Stimulated activated CD8-positive, alpha-beta memory T cell treated with anti-CD3 and anti-CD28 coated beads, Interleukin-4, amount 100 ng/mL, for 4 hours (primary cell): ENCODE measurements around the gene SH3BGR.
"Not testable (repeated sequence)": the region's sequence is repeated elsewhere in the genome, so short reads cannot be mapped to it uniquely, and the experiment has no call there.

Experiments
- DNase-seq, 2 donors: peaks; one replicate each; pipeline ENCODE4 v3.0.0-alpha.2; 2020; ENCODE audit warnings: low read depth in 2 of 2, low spot score in 1 of 2

SH3BGR gene

DNA sequence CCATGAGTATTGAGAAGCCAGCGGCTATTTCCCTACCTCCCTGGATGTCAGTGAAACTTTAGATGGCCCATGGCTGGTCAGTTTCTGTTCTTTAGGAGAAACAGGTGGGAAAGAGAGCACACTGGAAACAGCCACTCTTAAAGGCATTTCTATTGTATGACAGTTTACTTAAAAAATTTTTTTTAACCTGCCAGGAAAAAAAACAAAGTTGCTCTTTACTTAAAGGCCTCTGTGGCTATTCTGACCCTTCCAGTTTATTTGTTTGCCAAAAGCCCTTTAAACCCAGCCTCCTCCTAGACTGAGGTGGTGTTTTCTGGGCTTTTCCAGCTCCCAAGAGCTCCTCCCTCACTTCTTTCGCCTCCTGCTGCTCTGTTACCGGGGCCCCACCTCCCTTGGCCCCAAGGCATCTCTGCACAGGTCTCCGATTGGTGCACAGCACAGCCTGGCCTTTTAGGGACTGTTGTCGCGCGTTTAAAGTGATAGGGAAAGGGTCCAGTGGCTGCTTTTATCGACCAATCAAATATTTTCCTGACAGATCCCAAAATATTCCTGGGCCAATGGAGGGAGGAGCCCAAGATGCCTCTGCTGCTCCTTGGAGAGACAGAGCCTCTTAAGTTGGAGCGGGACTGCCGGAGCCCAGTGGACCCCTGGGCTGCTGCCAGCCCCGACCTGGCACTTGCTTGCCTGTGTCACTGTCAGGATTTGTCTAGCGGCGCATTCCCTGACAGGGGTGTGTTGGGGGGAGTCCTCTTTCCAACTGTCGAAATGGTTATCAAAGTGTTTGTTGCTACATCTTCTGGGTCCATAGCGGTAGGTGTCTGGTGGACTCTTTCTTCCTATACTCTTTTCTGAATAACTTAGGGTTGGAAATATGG lies at the start of gene SH3BGR:
TSS of gene SH3BGR (plus strand) at position 639 of the 875 bp plus-strand sequence. CDS start at position 766, 127 bp downstream.
- DNase-seq = no peak

DNA sequence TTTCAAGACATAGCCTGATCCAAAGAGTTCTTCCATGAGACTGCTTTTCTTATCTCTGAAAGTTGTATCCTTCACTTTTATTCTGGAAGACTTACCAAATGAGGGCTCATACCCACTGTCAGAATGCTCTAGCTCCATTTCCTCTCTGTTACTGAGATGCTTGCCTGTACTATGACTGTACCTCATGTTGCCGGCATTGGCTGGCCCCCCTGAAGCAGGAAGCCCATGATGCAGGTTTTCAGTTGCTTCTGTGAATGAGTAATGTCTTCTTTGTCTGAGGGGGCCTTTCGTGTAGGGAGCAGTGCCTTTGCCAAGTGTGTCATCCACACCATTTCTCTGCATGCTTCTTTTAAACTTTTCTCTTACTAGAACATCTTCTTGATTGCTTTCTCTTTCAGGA lies 45.7 kb upstream of the SH3BGR start:
- no peak for DNase-seq

DNA sequence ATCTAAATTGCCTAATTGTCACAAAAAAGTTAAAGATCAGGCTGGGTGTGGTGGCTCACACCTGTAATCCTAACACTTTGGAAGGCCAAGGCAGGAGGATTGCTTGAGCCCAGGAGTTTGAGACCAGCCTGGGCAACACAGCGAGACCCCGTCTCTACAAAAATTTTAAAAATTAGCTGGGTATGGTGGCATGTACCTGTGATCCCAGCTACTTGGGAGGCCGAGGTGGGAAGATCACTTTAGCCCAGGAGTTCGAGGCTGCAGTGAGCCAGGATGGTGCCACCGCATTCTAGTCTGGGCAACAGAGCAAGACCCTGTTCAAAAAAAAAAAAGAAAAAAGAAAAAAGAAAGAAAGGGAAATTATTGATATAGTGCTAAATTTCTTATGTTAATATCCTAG lies 32.6 kb upstream of the SH3BGR start:
- DNase-seq = not testable (repeated sequence)

DNA sequence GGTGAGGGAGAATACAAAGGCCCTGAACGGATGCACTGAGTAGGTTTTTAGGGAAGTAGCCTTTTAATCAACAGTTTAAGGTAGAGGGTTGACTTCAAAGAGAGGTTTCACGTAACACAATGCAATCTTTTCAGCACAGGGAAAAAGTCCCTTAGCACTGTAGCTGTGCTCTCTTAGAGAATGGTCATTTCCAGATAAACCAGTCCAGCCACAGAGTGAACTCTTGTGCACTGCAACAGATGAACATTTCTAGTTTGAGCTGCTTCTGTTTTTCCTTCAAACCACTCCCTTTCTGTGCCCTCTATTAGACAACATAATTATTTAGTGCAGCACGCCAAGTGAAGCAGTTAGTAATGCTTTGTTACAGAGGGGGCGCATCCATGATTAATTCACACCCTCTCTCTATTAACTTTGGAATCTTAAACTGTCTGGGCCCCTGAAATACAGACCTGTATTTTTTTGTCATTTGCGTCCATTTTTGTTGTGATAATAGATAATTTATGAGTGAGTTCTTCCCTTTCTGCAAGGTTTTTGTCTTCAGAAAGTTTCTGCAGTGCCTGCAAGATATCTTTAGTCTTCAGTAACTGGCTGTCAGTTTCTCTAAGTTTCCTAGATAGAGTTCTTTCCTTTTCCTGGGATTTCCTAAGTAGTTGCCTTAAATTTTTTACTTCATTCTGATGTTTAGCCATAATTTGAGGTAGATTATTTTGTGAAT lies 29.1 kb upstream of the SH3BGR start:
- no peak for DNase-seq

DNA sequence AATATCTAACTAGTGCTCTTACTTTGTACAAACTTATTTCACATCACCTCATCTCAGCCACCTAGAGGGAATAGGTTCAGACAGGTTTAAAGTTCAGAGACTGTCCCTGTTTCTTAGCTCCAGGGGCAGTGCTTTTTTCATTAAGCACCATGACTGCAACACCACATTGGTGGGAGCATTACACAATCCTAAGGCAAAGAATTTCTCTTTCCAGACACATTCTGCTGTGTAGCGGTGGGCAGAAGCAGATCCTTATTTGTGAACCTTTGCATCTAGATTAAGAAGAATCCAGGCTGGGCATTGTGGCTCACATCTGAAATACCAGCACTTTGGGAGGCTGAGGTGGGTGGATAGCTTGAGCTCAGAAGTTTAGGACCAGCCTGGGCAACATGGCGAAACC lies 22.3 kb upstream of the SH3BGR start:
- DNase-seq = no peak

DNA sequence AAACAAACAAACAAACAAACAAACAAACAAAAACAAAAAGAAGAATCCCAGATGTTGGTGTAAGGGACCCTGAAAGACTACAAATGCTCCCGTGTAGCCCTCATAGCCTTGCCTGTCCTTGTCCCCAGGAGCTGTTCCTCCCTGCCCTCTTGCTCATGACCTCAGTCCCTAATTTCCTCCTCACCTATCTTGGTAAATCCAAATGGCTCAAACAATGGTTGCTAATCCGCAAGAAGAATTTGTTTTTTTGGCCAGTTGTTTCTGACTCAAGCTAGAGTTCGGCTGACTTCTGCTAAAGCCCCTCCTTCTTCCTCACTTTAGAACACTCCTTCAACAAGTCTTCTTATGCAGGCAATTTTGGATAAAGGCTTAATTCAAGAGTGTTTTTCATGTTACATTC lies 21.8 kb upstream of the SH3BGR start:
- no peak for DNase-seq

DNA sequence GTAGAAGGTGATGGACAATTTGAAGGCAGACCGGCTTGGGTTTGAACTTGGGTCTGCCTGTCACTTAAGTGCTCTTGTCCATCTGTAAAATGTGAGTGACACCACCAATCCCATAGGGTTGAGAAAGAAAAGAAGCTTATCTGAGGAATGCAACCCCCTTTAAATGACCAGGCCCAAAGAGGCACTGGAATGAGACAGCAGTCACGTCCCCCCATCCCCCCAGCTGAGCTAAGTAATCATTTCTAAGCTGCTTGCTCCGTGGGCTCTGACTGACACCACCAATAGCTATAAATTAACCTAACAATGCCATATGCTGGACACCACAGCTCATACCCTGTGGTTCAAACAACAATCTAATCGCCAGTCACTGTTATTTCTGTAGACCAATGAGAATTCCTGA lies 21.3 kb upstream of the SH3BGR start:
- no peak for DNase-seq

DNA sequence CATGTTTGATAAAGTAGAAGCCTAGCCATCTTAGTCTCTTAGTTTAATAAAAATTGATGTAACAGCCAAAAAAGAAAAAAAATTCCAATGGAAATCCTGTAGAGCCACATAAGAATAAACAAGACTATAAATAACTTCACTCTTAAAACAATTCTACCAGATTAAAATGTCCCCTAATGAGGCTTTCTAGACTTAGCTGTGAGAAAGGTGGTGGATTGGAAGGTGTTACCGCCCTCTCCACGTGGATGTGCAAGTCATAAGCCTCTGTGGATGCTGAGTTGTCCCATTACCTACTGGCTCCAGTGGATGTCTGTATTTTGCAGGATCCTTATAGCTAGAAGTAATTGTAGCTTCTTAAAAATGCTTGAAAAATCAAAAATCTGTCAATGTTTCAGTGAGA lies 20.8 kb upstream of the SH3BGR start:
- DNase-seq = no peak

DNA sequence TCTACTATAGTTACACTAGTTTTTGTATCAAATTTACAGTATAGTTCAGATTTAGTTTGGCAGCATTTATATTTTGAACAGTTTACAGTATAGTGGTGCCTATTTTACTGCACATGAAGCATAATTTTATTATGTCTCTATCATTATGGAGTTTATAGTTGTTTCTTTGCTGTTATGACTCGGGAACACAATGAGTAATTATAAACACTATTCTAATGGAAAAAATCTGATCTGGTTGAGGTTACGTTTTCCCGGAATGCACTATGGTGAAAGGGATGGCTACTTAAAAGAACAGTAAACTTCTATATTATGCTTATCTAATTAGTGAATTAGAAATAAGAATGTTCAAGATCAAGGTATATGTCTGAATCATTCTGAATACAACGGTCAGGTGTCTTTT lies 16.8 kb upstream of the SH3BGR start:
- DNase-seq = no peak

DNA sequence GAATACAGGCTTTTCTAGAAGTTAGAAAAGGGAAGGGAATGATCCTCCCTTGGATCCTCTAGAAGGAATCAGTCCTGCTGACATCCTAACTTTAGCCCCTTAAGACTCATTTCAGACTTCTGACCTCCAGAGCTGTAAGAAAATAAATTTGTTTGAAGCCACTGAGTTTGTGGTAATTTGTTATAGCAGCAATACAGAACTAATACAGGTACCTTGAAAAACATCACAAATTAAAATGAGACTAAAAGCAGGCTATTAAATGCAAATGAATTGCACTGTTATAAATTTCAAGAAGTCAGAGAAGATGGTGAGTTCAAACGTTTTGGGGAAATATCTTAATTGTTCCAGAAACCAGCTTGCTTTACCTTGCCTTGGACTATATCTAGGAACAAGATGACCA lies 12.5 kb upstream of the SH3BGR start:
- no peak for DNase-seq

DNA sequence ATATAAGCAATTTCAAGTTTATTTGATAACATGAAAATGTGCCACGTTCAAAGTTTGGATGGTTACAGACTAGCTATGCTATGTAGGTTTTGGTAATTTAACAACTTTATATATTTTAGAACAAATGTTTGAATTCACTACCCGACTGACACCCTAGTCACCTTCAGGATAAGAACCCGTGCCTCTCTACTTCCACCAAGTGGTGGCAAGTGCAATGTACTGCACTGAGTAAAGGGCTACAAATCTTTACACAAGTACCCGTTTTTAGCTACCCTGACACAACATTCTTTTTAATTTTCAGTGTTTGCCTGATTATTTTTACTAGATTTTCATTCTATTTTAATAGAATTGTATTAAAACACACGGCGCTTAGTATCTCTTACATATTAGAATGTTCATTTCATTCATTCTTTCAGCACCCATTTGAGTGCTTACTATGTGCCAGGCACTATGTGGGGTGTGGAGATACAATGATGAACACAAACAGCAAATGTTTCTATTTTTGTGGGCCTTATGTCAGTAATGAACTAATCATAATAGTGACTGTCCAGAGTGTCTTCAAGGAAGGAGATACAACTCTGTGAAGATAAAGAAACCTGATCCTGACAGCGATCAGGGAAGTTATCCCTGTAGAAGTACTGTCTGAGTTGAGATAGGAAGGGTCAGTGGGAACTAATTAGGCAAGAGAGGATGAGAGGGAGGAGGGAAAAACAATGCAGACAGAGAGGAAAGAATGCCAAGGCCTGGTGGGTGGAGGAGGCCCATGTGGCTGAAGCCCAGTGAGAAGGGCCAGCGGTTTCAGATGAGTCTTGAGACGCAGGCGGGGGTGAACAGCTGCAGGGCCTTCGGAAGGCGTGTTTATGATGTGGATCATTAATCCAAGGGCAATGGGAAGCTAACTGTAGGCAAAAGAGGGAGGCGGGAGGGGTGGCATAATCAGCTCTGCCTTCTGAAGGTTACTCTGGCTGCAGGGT lies 10.0 kb upstream of the SH3BGR start:
- DNase-seq = no peak

DNA sequence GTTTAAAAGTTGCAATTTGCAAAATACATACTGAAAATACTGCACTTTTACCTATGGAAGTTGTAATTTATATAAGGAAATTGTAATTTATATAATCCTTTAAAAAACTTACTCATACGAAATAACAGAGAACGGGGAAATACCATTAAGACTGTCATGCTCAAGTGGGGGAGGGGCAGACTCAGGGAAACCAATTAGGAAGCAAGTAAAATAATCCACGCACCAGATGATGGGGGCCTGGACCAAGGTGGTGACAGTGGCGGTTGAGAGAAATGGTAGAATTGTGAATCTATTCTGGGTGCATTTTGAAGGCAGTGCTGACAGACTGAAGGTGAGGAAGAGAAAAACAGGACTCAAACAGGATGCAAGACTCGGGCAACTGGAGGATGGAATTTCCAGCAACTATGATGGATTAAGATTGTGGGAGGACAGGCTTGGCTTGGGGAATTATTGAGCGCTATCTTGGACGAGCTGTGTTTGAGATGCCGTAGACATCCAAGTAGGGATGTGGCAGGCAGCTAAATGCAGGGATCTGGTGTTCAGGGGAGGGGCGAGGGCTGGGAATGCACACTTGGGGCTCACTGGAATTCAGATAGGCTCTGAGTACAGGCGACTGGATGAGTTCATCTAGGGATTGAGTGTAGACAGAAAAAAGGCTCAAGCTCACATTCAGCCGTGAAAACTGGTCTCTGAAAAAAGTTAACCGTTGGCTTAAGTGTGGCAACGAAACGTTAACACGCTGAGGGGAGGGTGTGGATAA lies 7.2 kb upstream of the SH3BGR start:
- no peak for DNase-seq

DNA sequence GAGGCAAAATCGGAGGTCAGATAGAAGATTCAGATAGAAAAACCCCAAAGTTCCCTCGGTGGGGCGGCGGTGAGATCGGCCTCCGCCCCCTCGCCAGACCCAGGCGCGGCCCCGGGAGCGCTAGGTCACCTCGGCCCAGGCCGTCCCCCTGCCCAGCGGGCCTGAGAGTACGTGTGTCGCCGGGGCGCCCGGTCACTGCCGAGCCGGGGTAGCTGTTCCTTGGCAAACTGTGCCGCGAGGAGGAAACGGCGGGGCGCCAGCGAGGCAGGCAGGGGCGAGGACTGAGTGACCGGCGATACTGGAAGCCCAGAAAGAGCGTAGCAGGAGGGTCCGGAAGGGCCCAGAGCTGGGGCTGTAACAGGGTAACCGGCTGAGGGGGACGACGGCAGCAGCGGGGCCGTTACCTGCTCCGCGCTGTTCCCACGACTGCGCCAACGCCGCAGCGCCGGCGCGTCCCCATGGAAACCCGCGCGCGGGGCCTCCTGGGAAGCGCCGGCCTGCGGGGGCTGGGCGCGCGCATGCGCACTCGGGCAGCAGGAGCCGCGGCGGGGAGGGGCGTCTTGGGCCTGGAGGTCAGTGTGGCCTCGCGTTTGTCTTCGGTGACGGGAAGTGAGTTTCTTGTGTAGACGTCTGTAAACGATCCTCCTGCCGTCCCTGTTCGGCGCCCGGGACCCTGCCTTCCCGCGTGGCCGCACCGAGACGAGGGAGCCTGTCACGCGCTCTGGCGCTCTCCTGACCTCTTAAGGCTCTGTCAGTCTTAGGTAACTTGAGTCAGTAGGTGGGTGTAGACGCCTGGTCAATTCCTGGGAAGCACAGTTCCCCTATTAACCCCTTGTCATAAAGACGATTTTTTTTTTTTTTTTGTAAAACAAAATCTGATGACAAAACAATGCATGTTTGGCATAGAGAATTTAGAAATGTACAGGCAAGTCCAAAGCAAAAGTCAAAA lies 6.2 kb upstream of the SH3BGR start, which contains the start of gene LCA5L:
TSS of gene LCA5L (minus strand) at position 458 of the 949 bp plus-strand sequence. CDS start 17,285 bp downstream, outside the sequence.
- peak; percentile 77 to 84 for DNase-seq

DNA sequence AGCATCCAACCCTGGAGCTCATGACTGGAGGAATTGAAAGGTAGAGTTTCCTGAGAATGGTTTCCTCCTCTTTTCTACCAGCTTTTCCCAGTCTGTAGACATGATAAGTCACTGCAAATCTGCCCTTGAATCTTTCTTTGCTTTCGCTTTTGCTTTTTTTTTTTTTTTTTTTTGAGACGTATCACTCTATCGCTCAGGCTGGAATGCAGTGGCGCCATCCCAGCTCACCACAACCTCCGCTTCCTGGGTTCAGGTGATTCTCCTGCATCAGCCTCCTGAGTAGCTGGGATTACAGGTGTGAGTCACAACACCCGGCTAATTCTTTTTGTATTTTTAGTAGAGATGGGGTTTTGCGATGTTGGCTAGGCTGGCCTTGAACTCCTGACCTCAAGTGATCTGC lies 4.5 kb upstream of the SH3BGR start:
- no peak for DNase-seq

DNA sequence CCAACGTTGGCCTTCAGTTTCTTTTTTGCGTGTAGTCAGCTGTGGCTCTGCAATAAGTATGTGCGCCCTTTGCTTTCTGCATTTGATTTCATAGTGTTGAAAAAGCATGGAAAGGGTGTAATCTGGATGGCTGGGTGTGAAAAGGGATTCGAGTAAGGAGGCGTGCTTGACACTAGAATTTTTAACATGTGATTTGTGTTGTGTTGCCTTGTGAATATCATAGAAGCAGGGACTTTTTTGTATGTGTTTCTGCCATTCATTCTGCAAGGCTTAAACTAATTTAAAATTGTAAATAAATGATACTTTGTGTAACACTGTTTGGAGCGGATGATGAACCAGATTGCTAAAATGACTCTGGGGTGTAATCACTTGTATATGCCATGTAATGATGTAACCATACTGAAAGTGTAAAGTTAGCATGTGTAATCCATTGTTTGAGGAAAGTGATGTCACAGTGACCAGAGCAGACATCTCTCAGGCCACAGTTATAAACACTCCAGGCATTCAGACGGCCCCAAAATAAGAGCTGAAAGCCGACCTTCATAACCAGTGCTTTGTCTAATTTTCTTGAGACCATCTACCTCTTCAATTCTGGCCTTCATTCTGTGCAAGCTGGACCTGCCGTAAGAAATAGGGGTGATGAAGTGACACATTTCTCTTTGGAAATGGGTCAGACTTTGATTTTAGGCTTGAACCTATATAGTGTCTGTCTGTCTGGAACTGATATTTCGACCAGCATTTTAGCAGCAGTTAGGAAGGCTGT lies 618 bp downstream of the SH3BGR start:
- DNase-seq = no peak

DNA sequence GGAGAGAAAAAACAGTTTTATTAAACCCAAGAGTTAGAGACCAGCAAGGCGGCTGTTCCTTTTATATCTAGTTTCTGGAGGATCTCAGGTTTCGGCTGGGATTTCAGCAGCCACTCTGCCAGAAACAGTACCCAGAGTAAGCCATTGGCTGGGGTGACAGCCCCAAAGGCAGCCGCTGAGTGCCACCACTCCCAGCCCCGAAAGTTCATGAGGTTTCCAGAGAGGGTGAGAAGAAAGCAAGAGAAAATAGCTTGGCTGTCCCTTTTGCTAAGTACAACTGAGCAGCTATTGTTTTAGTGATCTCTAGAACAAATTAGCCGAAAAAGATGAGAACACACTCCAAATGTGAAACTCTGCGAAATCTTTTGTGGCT lies 1.2 kb downstream of the SH3BGR start:
- DNase-seq = no peak

DNA sequence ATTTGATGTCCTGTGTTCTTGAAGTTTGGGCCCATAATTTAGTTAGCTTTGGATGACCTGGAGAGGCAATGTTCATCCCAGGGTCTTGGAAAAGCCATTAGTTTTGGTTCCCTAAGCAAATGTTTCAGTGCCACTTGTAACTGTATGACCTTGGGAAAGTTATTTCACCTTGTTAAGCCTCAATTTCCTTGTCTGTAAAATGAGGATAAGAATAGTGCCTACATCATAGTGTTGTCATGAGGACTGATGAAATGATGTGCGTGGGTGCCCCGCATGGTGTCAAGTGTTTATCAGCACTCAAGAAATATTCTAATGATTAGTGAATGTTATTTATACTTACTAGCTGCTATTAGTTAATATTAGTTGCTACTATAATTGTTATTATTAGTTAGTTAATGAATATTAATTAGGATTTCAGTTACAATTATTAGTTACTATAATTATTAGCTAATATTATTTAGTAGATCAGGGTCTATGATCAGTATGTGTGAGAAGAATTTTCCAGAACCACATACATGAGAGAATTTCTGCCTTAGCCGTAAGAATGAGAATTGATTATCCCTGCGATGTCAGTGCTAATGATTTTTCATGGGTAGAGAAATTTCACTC lies 1.9 kb downstream of the SH3BGR start:
- DNase-seq = no peak

DNA sequence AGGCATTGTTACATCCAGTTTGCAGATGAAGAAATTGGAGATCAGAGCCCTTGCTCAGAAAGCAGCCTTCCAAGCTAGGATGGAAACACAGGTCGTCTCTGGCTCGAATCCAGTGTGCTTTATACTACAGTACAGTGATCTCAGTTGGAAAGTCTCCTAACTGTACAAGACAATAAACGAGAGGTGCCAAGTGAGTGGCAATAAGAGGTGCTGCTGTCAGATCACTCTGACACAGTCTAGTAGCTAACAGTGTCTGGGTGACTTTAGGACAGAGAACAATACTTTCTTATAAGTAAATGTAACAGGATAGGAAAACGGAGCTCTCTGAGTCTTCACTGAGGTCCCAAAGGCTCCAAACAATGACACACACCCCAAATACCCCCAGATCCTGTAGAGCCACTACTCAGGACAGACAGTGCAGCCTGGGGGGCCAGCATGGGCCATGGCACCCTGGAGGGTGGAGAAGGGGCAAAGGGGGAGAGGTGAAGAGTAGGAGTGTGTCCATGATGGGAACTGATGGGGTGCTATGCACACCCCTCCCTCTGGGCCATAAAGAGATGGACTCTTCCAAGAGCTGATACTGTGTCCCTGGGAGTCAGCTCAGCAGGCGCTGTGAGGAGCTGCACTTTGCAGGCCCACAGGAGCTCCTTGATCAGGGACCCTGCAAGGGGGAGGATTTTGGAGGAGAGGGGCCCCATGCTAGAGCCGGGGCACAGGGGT lies 3.3 kb downstream of the SH3BGR start:
- no peak for DNase-seq
